SJCRH30 (cell line): ENCODE measurements around the gene HOXA11. TPM values are rescaled to one million over a fixed set of nuclear protein-coding genes. Genes with fewer than 3 reads are reported as not detected.

ENCODE experiments used
- DNase-seq, 2 experiments: peaks; one replicate each; pipeline ENCODE4 v3.0.0-alpha.2; 2015 to 2020
- H3K27ac ChIP-seq: fragments of 250-450 bp; sonication (Bioruptor Pico); 2 replicates; pipeline ENCODE4 v1.5.1; 2020; ENCODE audit warnings: mild to moderate bottlenecking, moderate library complexity
- H3K27me3 ChIP-seq: fragments of 250-450 bp; sonication (Bioruptor Pico); 2 replicates; pipeline ENCODE4 v1.5.1; 2020; ENCODE audit warnings: mild to moderate bottlenecking, moderate library complexity
- H3K36me3 ChIP-seq: fragments of 250-450 bp; sonication (Bioruptor Pico); 2 replicates; pipeline ENCODE4 v1.5.1; 2020; ENCODE audit warnings: mild to moderate bottlenecking, moderate library complexity
- H3K4me1 ChIP-seq: fragments of 250-450 bp; sonication (Bioruptor Pico); 2 replicates; pipeline ENCODE4 v1.5.1; 2020; ENCODE audit warnings: mild to moderate bottlenecking, moderate library complexity
- H3K4me3 ChIP-seq: fragments of 250-450 bp; sonication (Bioruptor Pico); 2 replicates; pipeline ENCODE4 v1.5.1; 2020; ENCODE audit warnings: mild to moderate bottlenecking, moderate library complexity
- H3K9me3 ChIP-seq: fragments of 250-450 bp; sonication (Bioruptor Pico); replicated peaks from 2 replicates; pipeline ENCODE4 v1.5.1; 2020; ENCODE audit warnings: mild to moderate bottlenecking, moderate library complexity
- total RNA-seq: library from RNA; depleted of rRNA; stranded (reverse); fragments of >200 nt; shearing (Covaris generic); gene quantifications from 2 replicates; pipeline ENCODE4 v1.2.3, GENCODE V29; 2014

Gene HOXA11
- total RNA-seq, 1 experiment from 2014 or later: 5.8 TPM

DNA sequence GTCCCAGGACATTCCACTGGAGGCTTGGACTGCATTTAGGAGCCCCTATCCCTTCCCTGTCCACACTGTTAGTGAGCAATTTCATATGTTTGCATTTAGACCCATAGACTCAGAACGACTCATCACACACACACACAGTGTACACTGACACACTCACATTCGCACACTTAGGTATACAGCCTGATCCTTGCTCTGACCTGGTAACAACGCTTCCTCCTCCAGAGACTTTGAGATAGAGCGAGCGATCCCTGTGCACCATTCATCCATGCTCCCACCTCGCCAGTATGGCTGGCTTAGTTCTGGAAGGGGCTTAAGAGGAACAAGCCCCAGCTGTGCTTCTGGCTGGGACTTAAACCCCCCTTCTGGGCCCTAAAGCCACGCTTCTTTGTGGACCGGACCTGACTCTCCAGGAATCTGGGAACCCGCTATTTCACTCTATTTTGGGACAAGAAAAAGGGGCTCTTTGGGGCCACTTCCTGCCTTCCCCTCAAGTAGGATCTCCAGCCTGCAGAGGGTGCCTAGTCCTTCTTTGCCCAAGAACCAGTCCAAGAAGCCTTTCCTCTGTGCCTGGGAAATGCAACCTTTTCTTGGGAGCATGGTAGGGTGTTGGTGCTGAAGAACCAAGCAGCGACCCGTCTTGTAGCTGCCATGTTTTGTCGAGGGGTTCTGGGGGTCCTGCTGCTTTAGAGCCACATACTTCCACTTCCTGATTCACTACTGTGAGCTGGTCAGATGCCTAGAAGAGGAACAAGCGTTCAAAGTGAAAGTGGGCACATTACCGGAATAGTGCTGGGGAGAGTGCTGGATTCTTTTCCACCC is 15.9 kb upstream of the HOXA11 start:
- no peaks in the 10 kb centered on the region; the same call in 1 of the 2 replicates for H3K4me1 ChIP-seq
- no peaks in the 10 kb centered on the region for H3K36me3 ChIP-seq
- H3K27ac ChIP-seq: no peak overlapping the region
- H3K9me3 ChIP-seq: no peaks in the 10 kb centered on the region
- H3K4me3 ChIP-seq: peak overlapping the region; percentile 87
- peak in 1 of 2 experiments; percentile 48 for DNase-seq
- H3K27me3 ChIP-seq: no peaks in the 10 kb centered on the region

DNA sequence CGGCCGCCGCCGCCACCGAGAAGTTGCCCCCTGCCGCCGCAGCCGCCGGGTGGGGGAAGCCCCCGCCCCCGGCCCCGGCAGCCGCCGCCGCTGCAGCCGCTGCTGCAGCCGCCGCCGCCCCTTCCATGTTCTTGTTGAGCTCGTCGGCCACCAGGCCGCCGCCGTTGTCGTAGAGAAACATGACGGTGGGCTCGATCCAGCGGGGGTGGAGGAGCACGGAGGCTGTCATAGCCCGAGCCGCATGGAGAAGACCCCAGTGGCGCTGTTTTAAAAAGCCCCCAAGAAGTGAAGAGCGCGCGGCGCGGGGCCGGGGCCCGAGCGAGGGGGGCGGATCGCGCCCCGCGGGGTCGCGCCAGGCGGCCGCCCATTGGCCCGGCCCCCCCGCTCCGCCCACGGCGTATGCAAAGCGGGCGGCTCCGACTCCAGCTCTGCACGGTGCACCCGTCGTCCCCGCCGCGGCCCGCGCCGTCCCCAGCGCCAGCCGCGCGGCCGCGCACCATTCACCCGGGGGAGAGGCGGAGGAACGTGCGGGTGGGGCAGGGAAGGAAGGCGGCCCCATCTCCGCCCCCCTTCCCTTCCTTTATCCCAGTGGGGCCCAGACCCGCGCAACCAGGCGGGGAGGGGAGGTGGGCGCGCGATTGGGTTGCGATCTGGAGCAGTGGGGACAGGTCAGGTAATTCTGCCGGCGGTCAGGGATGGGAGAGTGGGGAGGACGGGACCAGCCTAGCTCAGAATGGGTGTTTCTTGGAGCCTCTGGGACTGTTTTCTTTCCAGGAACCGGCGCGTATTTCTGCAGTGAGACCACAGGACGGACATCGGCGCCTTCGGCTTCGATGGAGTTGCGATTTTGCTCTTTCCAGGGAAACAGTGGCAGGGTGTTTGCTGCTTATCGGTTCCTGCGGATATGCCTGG is 15.1 kb upstream of the HOXA11 start, which contains the start of gene HOXA13:
HOXA13 (minus strand) TSS at position 243 of the 912 bp plus-strand sequence; CDS start at position 229, 14 bp downstream.
- H3K4me3 ChIP-seq: peak within 1 kb of the TSS; percentile 87
- no peaks in the 10 kb centered on the region for H3K27me3 ChIP-seq
- no peak within 1 kb of the TSS for H3K27ac ChIP-seq
- no peaks in the 10 kb centered on the region for H3K36me3 ChIP-seq
- no peaks in the 10 kb centered on the region; the same call in 1 of the 2 replicates for H3K4me1 ChIP-seq
- peak; percentile 81 to 87 for DNase-seq
- no peaks in the 10 kb centered on the region for H3K9me3 ChIP-seq

DNA sequence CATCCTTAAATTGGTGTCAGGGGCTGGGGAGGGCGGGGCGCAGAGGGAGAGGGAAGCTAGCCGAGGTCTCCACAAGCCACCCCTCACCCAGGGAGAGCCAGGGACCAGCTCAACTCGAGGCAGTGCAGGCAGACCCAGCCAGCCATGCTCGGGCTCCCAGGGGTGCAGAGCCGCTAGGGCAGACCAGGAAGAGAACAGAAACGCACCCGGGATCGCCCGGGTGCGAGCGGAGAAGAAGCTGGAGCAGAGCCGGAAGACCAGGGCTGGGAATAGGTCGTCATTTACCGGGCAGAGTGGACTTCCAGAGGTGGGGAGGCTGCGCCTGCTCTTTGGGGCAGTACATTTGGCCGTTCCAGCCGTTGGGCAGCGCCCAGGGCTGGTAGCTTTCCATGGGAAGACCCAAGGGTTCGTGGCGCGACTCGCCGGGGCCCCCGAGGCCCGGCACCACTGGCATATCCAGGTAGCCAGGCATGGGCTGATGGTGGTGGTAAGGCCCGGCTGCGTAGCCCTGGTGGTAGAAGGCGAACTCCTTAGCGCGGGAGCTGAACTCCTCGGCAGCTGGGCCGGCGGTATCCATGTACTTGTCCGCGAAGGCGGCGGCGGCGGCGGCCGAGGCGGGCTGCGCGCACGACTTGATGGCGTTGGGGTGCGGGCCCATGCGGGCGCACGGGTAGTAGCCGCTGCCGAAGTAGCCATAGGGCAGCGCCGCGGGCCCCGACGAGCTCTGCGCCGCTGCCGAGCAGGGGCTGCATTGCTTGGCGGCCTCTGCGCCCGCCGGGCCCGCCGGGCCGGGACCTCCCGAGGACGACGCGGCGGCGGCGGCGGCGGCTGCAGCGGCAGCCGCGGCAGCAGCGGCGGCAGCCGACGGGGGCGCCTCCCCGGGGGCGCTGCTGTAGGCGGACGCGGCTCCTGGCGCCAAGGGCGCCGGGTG is 14.1 kb upstream of the HOXA11 start:
- Histone ChIP-seq H3K4me3 (peak overlapping the region; percentile 87), H3K27me3 (no peaks in the 10 kb centered on the region), H3K27ac (no peak overlapping the region), H3K9me3 (no peaks in the 10 kb centered on the region), H3K36me3 (no peaks in the 10 kb centered on the region), H3K4me1 (no peaks in the 10 kb centered on the region; the same call in 1 of the 2 replicates)
- DNase-seq: peak; percentile 50 to 52

DNA sequence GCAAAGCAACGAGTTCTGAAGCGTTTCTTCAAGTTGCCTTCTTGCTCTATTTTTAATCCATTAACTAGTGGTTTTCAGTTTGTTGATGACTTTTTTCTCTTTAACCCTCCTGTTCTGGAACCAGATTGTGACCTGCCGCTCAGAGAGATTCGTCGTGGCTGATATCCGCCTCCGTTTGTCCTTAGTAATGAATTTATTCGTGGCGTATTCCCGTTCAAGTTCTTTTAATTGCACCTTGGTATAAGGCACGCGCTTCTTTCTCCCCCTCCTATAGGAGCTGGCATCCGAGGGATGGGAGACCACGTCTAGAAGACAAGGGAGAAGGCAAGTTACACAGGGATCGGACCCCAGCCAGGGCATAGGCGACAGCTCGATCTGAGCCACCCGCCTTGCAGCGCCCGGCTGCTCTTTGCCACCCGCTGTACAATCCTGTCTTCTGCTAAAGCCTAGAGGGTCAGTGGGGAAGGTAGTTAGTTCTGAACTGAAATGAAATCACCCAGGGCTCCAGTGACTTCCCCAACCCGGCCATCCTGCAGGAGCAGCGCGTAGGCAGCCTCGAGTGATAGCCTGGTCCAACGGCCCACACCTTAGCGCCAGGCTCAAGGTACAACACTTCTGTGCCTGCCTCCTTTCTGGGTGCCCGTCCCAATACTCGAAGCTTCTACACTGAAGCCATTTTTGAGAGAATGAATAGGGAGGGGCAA is 13.3 kb upstream of the HOXA11 start:
- no peaks in the 10 kb centered on the region for H3K9me3 ChIP-seq
- no peaks in the 10 kb centered on the region; the same call in 1 of the 2 replicates for H3K4me1 ChIP-seq
- no peaks in the 10 kb centered on the region for H3K36me3 ChIP-seq
- H3K27me3 ChIP-seq: no peaks in the 10 kb centered on the region
- H3K4me3 ChIP-seq: peak overlapping the region; percentile 87
- no peak for DNase-seq
- H3K27ac ChIP-seq: no peak overlapping the region

DNA sequence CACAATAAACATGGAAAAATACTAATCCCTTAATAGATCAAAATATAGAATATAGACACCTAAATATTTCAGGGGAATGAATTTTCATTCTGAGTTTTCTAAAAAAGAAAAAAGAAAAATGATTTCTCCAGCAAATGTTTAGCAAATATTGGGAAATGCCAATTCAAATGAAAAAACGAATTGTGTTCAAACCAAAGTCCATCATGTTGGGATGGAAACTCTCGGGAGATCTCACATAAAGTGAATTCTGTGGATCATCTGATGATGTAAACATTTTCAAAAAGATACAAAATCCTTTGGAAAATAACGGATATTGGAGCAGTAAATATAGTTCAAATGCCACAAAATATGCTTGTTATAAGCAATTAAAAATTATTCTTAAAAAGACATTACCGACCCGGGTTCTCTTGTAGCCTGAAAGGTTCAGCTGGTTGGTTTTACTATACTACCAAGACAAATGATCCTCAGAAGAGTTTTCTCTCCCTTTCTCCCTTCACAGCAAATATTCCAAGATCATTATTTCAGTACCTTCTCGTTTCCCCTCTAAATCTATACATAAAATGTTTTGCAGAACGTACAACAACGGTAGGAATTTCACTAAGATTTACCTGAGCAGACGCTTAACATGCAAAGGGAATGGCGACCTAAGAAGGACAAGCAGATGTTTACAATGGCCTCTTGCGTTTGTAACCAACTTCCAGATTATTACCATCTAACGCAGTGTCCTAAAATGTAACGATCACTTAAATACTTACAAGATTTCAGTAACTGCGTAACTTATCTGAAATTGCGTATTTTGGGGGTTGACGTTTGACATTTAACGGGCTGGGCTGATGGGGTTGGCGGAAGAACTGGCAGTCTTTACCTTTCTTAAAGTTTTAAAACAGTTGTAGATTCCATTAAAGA is 12.4 kb upstream of the HOXA11 start:
- no peak overlapping the region for H3K27ac ChIP-seq
- H3K4me1 ChIP-seq: no peaks in the 10 kb centered on the region; the same call in 1 of the 2 replicates
- H3K27me3 ChIP-seq: no peaks in the 10 kb centered on the region
- no peak for DNase-seq
- no peaks in the 10 kb centered on the region for H3K36me3 ChIP-seq
- no peak overlapping the region for H3K4me3 ChIP-seq
- H3K9me3 ChIP-seq: no peaks in the 10 kb centered on the region

DNA sequence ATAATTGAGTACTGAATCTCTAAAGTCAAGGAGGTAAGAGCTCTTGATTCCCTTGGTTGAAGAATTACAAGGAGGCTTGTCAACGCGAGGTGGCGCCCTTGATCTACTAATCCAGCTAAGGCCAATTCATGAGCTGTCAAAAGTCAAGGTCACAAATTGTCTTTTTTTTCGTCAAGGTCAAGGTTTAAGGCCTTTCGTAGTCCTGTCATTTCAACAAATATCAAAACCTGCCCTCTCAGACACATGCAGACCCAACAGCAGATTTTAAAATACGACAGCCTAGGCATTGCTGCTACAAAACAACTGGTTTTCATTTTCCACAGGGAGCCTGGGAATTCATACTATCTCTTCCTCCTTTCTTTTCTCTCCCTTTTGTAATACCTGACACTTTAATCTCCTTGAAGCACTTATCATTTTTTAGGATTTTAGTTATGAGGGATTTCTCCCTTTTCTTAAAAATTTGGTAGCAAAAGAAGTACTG is 11.3 kb upstream of the HOXA11 start:
- H3K27me3 ChIP-seq: no peaks in the 10 kb centered on the region
- H3K4me3 ChIP-seq: no peak overlapping the region
- H3K9me3 ChIP-seq: no peaks in the 10 kb centered on the region
- H3K4me1 ChIP-seq: no peaks in the 10 kb centered on the region; the same call in 1 of the 2 replicates
- peak; percentile 69 to 88 for DNase-seq
- H3K27ac ChIP-seq: no peak overlapping the region
- H3K36me3 ChIP-seq: no peaks in the 10 kb centered on the region

DNA sequence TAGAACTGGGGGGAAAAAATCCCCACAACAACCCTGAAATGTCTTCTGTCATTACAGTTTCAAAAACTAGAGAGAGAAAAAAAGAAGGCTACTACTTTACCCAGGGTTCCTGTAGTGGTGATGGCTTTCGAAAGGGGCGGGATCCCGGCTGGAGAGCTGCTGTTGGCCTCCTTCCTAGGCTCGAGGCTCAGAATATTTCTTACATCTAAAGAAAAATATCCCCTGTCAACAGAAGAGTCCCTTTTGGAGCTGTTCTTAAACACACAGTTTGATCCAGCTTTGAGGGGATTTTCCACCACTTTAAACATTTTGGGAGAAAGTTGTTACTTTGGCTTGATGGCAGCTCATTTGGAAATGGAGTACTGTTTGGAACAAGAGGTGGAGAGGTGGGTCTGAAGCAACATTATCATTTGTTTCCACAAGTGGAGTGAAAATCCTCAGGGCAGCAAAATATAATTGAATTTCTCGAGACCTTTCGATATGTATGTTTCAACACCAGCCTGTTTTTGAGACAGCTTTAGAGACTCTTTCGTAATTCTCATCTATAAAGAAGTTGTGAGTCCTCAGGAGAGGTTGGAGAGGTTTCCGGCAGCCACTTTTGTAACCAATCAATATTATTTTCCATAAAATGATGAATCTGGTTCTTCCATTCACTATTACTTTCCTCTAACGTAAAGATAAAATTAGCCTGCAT is 9.8 kb upstream of the HOXA11 start:
- H3K4me3 ChIP-seq: no peak overlapping the region
- no peak for DNase-seq
- H3K9me3 ChIP-seq: no peaks in the 10 kb centered on the region
- no peaks in the 10 kb centered on the region for H3K27me3 ChIP-seq
- no peaks in the 10 kb centered on the region for H3K36me3 ChIP-seq
- H3K27ac ChIP-seq: no peak overlapping the region
- no peaks in the 10 kb centered on the region for H3K4me1 ChIP-seq

DNA sequence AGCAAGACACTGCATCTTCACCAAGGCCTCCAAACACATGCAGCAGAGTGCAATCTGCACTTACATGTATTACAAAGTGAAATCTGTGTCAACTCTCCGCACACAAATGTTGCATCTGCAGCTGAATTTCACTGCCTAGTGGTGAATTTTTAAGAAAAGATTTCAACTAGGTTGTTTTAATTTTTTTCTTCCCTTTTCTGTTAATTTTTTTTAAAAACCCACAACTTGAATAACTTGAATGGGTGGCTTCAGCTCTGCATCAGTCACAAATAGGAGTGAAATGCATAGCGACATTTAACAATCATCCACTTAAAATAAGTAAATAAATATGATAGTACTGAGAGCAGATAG is 8.9 kb upstream of the HOXA11 start:
- Histone ChIP-seq H3K9me3 (no peaks in the 10 kb centered on the region), H3K4me1 (no peaks in the 10 kb centered on the region), H3K36me3 (no peaks in the 10 kb centered on the region), H3K27ac (no peak overlapping the region), H3K27me3 (no peaks in the 10 kb centered on the region), H3K4me3 (no peak overlapping the region)
- no peak for DNase-seq

DNA sequence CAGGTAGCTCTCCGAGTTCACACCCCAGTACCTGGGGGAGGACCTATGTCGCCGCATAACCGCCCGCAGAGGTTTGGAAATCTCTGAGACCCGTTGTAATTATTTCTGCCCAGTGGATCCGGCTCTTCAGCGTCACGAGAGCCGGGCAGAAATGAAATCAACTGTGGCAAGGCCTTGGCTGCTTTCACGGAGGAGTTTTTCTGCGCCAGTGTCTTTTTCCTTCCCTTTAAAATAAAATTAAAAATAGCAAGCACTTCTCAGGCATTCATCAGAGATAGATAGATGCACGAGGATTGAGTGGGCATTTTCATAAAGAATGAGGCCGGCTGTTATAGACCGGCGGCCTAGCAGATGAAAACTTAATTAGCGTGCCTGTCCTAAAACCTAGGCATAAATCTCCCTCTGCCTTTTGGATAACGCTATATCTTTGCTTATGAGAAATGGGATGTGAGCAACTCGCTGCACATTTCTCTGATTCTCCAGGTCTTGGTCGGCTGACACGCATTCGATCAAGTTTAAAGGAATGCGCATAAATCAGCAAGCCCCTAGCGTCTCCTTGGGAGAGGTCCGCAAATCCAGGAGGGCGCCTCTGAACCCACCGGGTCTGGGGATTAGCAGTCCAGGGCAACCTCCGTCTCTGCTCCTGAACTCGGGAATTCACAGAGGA is 8.4 kb upstream of the HOXA11 start:
- no peaks in the 10 kb centered on the region for H3K4me1 ChIP-seq
- H3K36me3 ChIP-seq: no peaks in the 10 kb centered on the region
- no peaks in the 10 kb centered on the region for H3K27me3 ChIP-seq
- no peak for DNase-seq
- no peak overlapping the region for H3K27ac ChIP-seq
- no peak overlapping the region for H3K4me3 ChIP-seq
- H3K9me3 ChIP-seq: no peaks in the 10 kb centered on the region

DNA sequence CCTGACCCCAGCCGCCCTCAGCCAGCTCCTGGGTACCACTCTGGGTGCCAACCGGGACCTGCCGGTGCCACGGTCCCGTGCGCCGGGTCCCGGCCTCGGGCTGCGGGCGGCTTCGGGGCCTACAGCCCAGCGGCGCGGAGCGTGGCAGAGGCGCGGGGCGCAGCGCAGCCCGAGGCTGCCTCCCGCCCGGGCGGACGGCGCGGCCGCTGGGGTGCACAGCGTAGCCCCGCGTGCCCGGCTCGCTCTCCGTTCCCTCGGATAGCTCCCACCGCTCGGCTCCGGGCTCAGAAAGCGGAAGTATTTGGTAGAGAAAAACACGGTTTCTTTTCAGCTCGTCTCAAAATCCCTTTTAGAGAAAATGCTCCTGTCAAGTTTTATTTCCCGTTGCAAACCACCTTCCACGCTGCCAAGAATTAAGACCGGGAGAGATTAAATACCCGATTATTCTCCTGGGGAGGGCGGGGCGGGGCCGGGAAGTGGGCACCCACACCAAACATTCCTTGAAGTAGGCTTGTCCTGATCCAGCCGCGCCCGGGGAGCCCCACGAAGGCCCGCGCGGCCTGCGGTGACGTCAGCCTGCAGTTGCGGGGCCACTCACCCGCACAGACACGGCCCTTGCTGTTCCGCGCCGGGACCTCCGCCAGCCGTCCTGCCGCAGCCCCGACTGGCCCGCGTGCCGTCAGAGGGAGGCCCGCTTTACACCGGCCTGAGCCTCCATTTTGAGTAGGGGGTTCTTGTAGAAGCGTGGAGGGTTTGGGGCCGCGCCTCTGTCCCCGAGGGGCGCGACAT is 7.7 kb upstream of the HOXA11 start:
- no peak overlapping the region for H3K27ac ChIP-seq

DNA sequence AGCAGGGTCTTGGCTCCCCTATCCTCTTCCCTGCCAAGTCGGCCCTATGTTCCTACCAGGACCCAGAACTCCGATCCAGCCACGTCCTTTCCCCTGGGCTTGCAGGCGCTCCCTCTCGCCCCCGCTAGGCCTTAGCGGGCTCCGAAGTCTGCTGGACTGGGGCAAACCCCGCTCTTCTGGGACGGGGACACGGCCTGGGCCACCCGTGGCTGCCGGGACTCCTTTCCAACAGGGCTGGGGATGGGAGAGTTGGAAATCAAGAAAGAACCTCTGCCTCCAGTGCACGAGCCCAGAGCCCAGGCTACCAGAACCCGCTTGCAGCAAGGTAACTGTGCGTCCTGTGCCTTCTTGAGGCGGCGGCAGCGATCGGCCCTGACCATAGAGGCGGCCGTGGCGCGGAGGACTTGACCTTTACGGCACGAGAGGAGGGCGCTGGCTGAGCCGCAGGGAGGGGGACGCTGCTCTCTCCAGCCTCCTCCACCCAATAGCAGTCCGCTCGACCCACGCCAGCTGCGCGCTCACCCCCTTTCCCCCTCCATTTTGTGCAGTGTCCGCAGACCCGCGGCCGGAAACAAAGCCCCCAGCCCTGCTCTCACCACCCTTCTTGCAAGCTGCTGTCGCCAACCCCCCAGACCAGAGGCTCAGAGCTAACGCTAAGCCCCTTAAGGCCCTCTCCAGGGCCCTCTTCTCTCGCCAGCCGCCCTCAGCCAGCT is 7.0 kb upstream of the HOXA11 start:
- H3K4me3 ChIP-seq: no peak overlapping the region
- no peaks in the 10 kb centered on the region for H3K9me3 ChIP-seq
- H3K27ac ChIP-seq: no peak overlapping the region
- H3K27me3 ChIP-seq: no peaks in the 10 kb centered on the region
- H3K36me3 ChIP-seq: no peaks in the 10 kb centered on the region
- DNase-seq: no peak
- H3K4me1 ChIP-seq: no peaks in the 10 kb centered on the region

More for the DNA sequence above, 7.7 kb upstream of the HOXA11 start:
- DNase-seq: no peak
- H3K27me3 ChIP-seq: no peaks in the 10 kb centered on the region
- no peaks in the 10 kb centered on the region for H3K9me3 ChIP-seq
- no peaks in the 10 kb centered on the region for H3K4me1 ChIP-seq
- H3K4me3 ChIP-seq: no peak overlapping the region
- H3K36me3 ChIP-seq: no peaks in the 10 kb centered on the region
